Osteoblast (primary cell): ENCODE results near the gene NACC2. TPM values are rescaled to one million over a fixed set of nuclear protein-coding genes. Genes with fewer than 3 reads are reported as not detected.

Experiments
- DNase-seq: peaks from one replicate; pipeline ENCODE4 v3.0.0; 2011; ENCODE audit warnings: low spot score, mixed read lengths; ENCODE audit not compliant: insufficient read length; ENCODE audit errors: missing footprints
- H2AFZ ChIP-seq: 2 replicates; pipeline ENCODE4 v1.6.0; 2011; ENCODE audit warnings: mild to moderate bottlenecking, low read length
- H3K27ac ChIP-seq: 2 replicates; pipeline ENCODE4 v1.5.1; 2011; ENCODE audit warnings: mild to moderate bottlenecking, low read depth, low read length, moderate library complexity
- H3K27me3 ChIP-seq: 2 replicates; pipeline ENCODE4 v1.6.0; 2012; ENCODE audit warnings: mild to moderate bottlenecking, control low read depth, inconsistent platforms, low read length, moderate library complexity; ENCODE audit not compliant: insufficient read depth
- H3K36me3 ChIP-seq: 2 replicates; pipeline ENCODE4 v1.5.1; 2011; ENCODE audit warnings: mild to moderate bottlenecking, low read length, control low read depth, moderate library complexity; ENCODE audit not compliant: insufficient read depth
- H3K4me1 ChIP-seq: 2 replicates; pipeline ENCODE4 v1.5.1; 2011; ENCODE audit warnings: mild to moderate bottlenecking, low read length, control low read depth, moderate library complexity; ENCODE audit not compliant: insufficient read depth
- H3K4me2 ChIP-seq: 2 replicates; pipeline ENCODE4 v1.6.0; 2011; ENCODE audit warnings: mild to moderate bottlenecking, low read length; ENCODE audit not compliant: insufficient read depth
- H3K4me3 ChIP-seq: fragments of 200-600 bp; sonication (generic); 3 replicates; pipeline ENCODE4 v1.5.1; 2012; ENCODE audit warnings: mild to moderate bottlenecking, low read length, inconsistent platforms; ENCODE audit not compliant: insufficient read depth
- H3K79me2 ChIP-seq: 2 replicates; pipeline ENCODE4 v1.6.0; 2012; ENCODE audit warnings: mild to moderate bottlenecking, low read length, control low read depth, inconsistent platforms; ENCODE audit not compliant: insufficient read depth
- H3K9me3 ChIP-seq: 2 replicates; pipeline ENCODE4 v1.5.1; 2011; ENCODE audit warnings: low read depth, low read length, control low read depth
- H4K20me1 ChIP-seq: 2 replicates; pipeline ENCODE4 v1.6.0; 2012; ENCODE audit warnings: mild to moderate bottlenecking, low read length, control low read depth; ENCODE audit not compliant: insufficient read depth
- total RNA-seq: library from RNA; depleted of rRNA; stranded (reverse); fragments of >200 nt; gene quantifications from 2 replicates; pipeline ENCODE4 v1.2.3, GENCODE V29; 2012
- TF ChIP-seq, protein P1 (sequence below): IDR thresholded peaks from 2 replicates; pipeline ENCODE4 v1.5.1; 2011; ENCODE audit warnings: mild to moderate bottlenecking, low read depth, low read length, moderate library complexity; ENCODE audit errors: extremely low read depth

NACC2 gene
- total RNA-seq, 1 donor: 32.9 TPM

DNA sequence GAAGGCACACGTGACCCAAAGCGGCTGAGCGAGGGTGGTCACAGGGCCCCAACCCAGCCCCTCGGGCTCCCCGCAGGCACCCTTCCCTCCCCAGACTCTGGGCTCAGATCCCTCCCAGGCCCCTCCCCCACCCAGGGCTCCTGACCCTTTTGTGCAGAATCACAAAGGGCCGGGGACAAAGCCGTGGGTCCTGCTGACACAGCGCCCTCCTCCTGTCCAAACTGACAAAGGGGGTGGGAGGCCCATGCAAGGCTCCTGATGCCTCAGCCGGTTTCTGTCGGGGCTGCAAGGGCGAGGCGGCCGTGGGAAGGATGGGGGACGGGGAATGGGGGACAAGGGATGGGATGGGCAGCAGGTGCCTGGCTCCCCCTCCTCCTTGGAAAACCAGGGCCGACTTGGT lies 90.4 kb downstream of the NACC2 start:
- Histone ChIP-seq H3K4me3 (no peak overlapping the region), H3K4me1 (peaks cover 7% of the 10 kb centered on the region), H3K4me2 (no peak overlapping the region), H3K79me2 (no peaks in the 10 kb centered on the region), H3K9me3 (no peaks in the 10 kb centered on the region), H2AFZ (no peak overlapping the region), H3K27me3 (no peaks in the 10 kb centered on the region), H3K36me3 (peaks cover 8% of the 10 kb centered on the region), H3K27ac (no peak overlapping the region), H4K20me1 (peaks cover 26% of the 10 kb centered on the region)
- no peak for DNase-seq
- TF ChIP-seq, protein P1, sequence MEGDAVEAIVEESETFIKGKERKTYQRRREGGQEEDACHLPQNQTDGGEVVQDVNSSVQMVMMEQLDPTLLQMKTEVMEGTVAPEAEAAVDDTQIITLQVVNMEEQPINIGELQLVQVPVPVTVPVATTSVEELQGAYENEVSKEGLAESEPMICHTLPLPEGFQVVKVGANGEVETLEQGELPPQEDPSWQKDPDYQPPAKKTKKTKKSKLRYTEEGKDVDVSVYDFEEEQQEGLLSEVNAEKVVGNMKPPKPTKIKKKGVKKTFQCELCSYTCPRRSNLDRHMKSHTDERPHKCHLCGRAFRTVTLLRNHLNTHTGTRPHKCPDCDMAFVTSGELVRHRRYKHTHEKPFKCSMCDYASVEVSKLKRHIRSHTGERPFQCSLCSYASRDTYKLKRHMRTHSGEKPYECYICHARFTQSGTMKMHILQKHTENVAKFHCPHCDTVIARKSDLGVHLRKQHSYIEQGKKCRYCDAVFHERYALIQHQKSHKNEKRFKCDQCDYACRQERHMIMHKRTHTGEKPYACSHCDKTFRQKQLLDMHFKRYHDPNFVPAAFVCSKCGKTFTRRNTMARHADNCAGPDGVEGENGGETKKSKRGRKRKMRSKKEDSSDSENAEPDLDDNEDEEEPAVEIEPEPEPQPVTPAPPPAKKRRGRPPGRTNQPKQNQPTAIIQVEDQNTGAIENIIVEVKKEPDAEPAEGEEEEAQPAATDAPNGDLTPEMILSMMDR: no peak

DNA sequence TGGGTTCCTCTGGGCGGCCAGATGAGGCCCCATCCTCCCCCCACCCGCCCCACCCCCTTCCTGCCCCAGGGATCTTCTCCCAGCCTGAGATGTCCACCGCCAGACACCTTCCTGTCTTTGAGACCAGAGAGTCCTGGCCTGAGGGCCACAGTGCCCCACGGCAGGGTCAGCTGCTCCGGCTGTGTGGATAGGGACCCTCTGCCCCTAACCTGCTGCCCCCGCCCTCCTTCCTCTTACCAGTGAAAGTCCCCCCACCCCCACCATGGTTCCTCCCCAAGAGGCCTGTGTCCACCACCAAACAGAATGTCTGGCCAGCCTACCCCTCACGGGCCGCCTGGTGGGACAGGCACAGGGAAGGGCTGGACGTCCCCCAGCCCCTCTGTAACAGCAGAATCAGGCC lies 90.9 kb downstream of the NACC2 start:
- Histone ChIP-seq H3K9me3 (no peaks in the 10 kb centered on the region), H4K20me1 (peaks cover 21% of the 10 kb centered on the region), H3K27ac (no peak overlapping the region), H3K27me3 (no peaks in the 10 kb centered on the region), H3K4me1 (peaks cover 7% of the 10 kb centered on the region), H2AFZ (no peak overlapping the region), H3K4me2 (no peak overlapping the region), H3K79me2 (no peaks in the 10 kb centered on the region), H3K4me3 (no peak overlapping the region), H3K36me3 (peaks cover 8% of the 10 kb centered on the region)
- TF ChIP-seq, protein P1: no peak
- DNase-seq: no peak

DNA sequence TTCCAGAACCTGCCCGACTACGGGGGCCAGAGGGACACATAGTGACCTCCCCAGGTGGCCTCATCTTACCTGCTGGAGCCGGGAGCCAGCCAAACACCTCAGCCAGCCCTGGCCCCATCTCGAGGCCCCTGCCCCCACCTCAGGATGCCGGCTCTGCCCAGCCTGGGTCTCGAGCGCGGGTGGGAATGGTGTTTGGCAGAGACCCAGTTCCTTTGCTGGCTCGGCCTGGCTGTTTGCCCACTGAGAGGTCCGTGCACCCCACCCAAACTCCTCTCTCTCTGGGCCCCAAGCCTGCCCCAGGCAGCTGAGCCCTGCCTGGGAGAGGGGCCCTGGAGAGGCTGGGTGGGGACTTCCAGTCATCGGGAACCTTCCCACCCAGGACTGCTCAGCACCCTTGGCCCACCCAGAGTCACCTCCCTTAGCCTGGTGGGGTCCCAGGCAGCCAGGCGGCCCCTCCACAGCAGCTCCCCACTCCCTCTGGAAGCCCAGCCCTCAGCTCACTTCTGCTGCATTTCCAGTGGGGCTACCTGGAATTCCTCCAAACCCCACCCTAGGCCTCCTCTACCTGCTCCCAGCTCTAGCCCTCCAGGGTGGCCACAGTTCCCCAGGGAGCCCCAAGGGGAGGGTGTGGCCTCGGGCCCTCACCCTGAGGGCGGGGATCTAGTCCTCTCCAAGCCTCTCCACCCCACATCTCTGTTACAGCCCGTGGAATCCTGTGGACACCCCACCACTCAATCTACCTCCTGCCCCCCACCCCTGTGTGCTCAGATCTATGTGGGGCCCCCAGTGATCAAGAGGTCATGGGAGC lies 91.5 kb downstream of the NACC2 start:
- Histone ChIP-seq H3K4me2 (no peak overlapping the region), H3K27me3 (no peaks in the 10 kb centered on the region), H4K20me1 (peaks cover 17% of the 10 kb centered on the region), H3K4me3 (no peak overlapping the region), H3K79me2 (no peaks in the 10 kb centered on the region), H2AFZ (no peak overlapping the region), H3K4me1 (peaks cover 5% of the 10 kb centered on the region), H3K36me3 (peaks cover 8% of the 10 kb centered on the region), H3K27ac (no peak overlapping the region), H3K9me3 (no peaks in the 10 kb centered on the region)
- DNase-seq: no peak
- TF ChIP-seq, protein P1: no peak

DNA sequence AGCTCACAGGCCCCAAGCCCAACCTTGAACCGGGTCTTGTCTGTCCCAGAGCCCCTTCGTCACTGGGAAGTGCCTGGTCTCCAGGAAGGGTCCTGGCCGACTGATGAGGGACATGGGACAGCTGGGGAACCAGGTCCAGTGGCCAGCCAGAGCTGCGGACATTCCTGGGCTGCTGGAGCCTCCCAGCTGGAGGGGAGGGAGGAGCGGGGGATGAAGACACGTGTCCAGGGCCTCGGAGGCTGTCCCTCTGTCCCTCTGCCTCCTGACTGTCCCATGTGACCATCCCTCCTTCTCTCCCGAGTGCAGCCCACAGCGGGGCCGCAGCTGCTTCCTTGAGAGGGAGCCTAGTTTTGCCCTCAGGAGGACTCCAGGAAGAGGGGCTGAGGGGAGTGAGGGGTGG lies 92.2 kb downstream of the NACC2 start:
- Histone ChIP-seq H3K79me2 (no peaks in the 10 kb centered on the region), H3K4me1 (no peaks in the 10 kb centered on the region), H4K20me1 (peaks cover 9% of the 10 kb centered on the region), H3K9me3 (no peaks in the 10 kb centered on the region), H3K4me2 (no peak overlapping the region), H3K36me3 (peaks cover 5% of the 10 kb centered on the region), H3K4me3 (no peak overlapping the region), H2AFZ (no peak overlapping the region), H3K27ac (no peak overlapping the region), H3K27me3 (no peaks in the 10 kb centered on the region)
- TF ChIP-seq, protein P1: no peak
- no peak for DNase-seq
